ENCODE measurements around the gene TRIO. TPM values are rescaled to one million over a fixed set of nuclear protein-coding genes. Genes with fewer than 3 reads are reported as not detected.
"Not testable (repeated sequence)": the region's sequence is repeated elsewhere in the genome, so short reads cannot be mapped to it uniquely, and the experiment has no call there.

Gene TRIO
- total and polyA plus RNA-seq, 10 of the 15 experiments (the other 5 are each of a cell fraction or from before 2014, with no cell fraction given), result 5.1 to 96.4 (median 44.6) TPM

- H3K9ac ChIP-seq (ENCODE audit: control insufficient read depth, insufficient read depth, low read length); intact Hi-C loops (cut with micrococcal nuclease; ENCODE audit: unreplicated experiment); BruUV-seq (replicated peaks); H3K4me3 ChIP-seq; DNase-seq (ENCODE audit: low read depth, low spot score); H2AFZ ChIP-seq (ENCODE audit: control insufficient read depth, low read depth, low read length); H4K20me1 ChIP-seq (ENCODE audit: control insufficient read depth, insufficient read depth); H3K4me2 ChIP-seq (ENCODE audit: control insufficient read depth, insufficient read depth); ATAC-seq; H3K9me3 ChIP-seq (replicated peaks; ENCODE audit: control insufficient read depth, insufficient read depth, low read length); in situ Hi-C loops (cut with MboI); H3K79me2 ChIP-seq (ENCODE audit: control insufficient read depth, insufficient read depth, low read length); POLR2A ChIA-PET; H3K36me3 ChIP-seq (ENCODE audit: control insufficient read depth in 2 of 2, insufficient read depth in 2 of 2, low read length in 1 of 2); H3K27me3 ChIP-seq (replicated peaks in 1 of 2; ENCODE audit: control insufficient read depth in 2 of 2, insufficient read depth in 2 of 2, low read length in 1 of 2); FAIRE-seq: not testable (repeated sequence)
- H3K4me1 ChIP-seq (ENCODE audit: control insufficient read depth, insufficient read depth, low read length), result peaks cover 16% of the 10 kb centered on the region
- peak overlapping the region; percentile 70 for H3K27ac ChIP-seq (ENCODE audit: control insufficient read depth, insufficient read depth)
- ChIA-PET RAD21 (ENCODE audit: unreplicated experiment) (interaction anchor here (1.1 kb wide), 1 partner anchor 22 kb away, joined by 3 read pairs; no protein-coding TSS in a partner anchor), SMC1A (ENCODE audit: uncharacterized antibody, unreplicated experiment) (interaction anchor here (1.2 to 1.3 kb wide), 2 partner anchors 21 to 328 kb away, joined by 3 read pairs; no protein-coding TSS in a partner anchor), CTCF (interaction anchor here (0.9 to 1.6 kb wide), 3 partner anchors 24 to 212 kb away, joined by 3 to 7 read pairs (median 3); no protein-coding TSS in a partner anchor)
- TF ChIP-seq ZBED1 (IDR thresholded peaks at IDR 0.05; ENCODE audit: borderline replicate concordance) (peak; percentile 31; the same call in 1 of the 2 replicates), ATF2 (IDR thresholded peaks at IDR 0.05; ENCODE audit: low read length) (peak; percentile 53), BCL3 (IDR thresholded peaks at IDR 0.05; ENCODE audit: borderline replicate concordance, insufficient read depth, low read depth, low read length, poor library complexity, severe bottlenecking) (peak; percentile 63)
- 63% methylated on average over 5 of the region's 5 CpGs for WGBS (ENCODE audit: insufficient coverage, insufficient replicate concordance, low lambda C conversion rate, missing lambda C conversion rate)
Measured at GRCh38 chr5:14436122-14436521, 293.0 kb downstream of the TRIO start.
